Body of pancreas (tissue), 4 donors: ENCODE results near the gene PCDHGA12. TPM values are rescaled to one million over a fixed set of nuclear protein-coding genes. Genes with fewer than 3 reads are reported as not detected.

ENCODE experiments used
- ATAC-seq: fragments of 150-250 bp; one replicate; pipeline ENCODE4 v1.9.1; 2016
- DNase-seq, 4 donors: peaks; one replicate each; pipeline ENCODE4 v3.0.0-alpha.2; 2019
- H3K27ac ChIP-seq, 4 donors: fragments of 200-600 bp; sonication (generic); 1 replicate in 3 of 4; 2 replicates in 1 of 4; pipeline versions ENCODE4 v1.5.1 to v1.6.1; 2016 to 2019; ENCODE audit warnings: mild to moderate bottlenecking in 1 of 4, mixed read lengths in 1 of 4, moderate library complexity in 1 of 4
- H3K27me3 ChIP-seq, 2 donors: fragments of 200-600 bp; sonication (generic); one replicate each; pipeline ENCODE4 v1.6.0; 2016; ENCODE audit warnings: mild to moderate bottlenecking in 1 of 2
- H3K36me3 ChIP-seq, 2 donors: fragments of 200-600 bp; sonication (generic); replicated peaks in 1 of 2; 2 replicates each; pipeline ENCODE4 v1.5.1; 2016; ENCODE audit warnings: low read depth in 2 of 2; ENCODE audit not compliant: insufficient read depth in 1 of 2
- H3K4me1 ChIP-seq: fragments of 200-600 bp; sonication (generic); one replicate; pipeline ENCODE4 v1.6.0; 2016
- H3K4me3 ChIP-seq, 2 donors: fragments of 200-600 bp; sonication (generic); 1 replicate in 1 of 2; 2 replicates in 1 of 2; pipeline ENCODE4 v1.5.1; 2016 to 2019
- H3K9me3 ChIP-seq, 3 donors: fragments of 200-600 bp; sonication (generic); 1 replicate in 2 of 3; 2 replicates in 1 of 3; pipeline ENCODE4 v1.5.1; 2016
- POLR2A ChIP-seq, 3 donors: fragments of 450-650 bp; IDR thresholded peaks; one replicate each; pipeline ENCODE4 v1.6.1; 2016; ENCODE audit warnings: antibody characterized with exemption in 3 of 3, mild to moderate bottlenecking in 2 of 3
- WGBS, 2 donors: methylation state at CpG; one replicate each; pipeline ENCODE4 v1.1.5; 2017; 5-methylcytosine and 5-hydroxymethylcytosine counted together
- intact Hi-C: fragments of 100-400 bp; cut with DNase I; formaldehyde crosslinking; loops from one replicate; pipeline ENCODE4 v1.15.1; 2023
- total RNA-seq, 2 donors: library from RNA; depleted of rRNA; stranded (reverse); fragments of >200 nt; gene quantifications; one replicate each; pipeline ENCODE4 v1.1.0, GENCODE V29; 2016
- TF ChIP-seq, protein P1 (sequence below), 7 experiments: fragments of 450-650 bp in 4 of 7; fragments of 200-600 bp in 3 of 7; sonication (generic) in 3 of 7; IDR thresholded peaks; one replicate each; pipeline ENCODE4 v1.5.1; 2016 to 2019; ENCODE audit warnings: antibody characterized with exemption in 7 of 7

PCDHGA12 gene
- total RNA-seq, 2 donors from 2014 or later, result 5.3 to 5.4 TPM

DNA sequence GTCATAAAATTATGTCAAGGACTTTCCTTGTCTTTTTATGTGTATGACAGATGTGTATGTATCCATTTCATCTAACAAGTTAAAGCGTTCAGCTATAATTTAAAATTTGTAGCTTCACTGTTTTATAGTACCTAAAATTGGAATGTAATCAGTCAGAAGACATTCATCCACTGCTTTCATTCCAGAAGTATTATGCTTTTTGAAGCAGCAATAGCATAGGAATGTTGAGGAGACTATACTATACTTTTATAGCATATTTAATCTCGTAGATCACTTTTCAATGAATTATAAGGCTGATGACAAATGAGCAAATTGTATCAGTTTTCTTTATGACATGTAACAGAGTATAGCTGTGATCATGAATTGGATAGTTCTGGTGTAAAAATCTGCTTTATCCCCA, 6.9 kb downstream of the PCDHGA12 start:
- TF ChIP-seq, protein P1, sequence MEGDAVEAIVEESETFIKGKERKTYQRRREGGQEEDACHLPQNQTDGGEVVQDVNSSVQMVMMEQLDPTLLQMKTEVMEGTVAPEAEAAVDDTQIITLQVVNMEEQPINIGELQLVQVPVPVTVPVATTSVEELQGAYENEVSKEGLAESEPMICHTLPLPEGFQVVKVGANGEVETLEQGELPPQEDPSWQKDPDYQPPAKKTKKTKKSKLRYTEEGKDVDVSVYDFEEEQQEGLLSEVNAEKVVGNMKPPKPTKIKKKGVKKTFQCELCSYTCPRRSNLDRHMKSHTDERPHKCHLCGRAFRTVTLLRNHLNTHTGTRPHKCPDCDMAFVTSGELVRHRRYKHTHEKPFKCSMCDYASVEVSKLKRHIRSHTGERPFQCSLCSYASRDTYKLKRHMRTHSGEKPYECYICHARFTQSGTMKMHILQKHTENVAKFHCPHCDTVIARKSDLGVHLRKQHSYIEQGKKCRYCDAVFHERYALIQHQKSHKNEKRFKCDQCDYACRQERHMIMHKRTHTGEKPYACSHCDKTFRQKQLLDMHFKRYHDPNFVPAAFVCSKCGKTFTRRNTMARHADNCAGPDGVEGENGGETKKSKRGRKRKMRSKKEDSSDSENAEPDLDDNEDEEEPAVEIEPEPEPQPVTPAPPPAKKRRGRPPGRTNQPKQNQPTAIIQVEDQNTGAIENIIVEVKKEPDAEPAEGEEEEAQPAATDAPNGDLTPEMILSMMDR (IDR thresholded peaks at IDR 0.05), result no peak
- no peak for TF ChIP-seq POLR2A (IDR thresholded peaks at IDR 0.05)
- H3K4me1 ChIP-seq, result no peaks in the 10 kb centered on the region
- intact Hi-C loops, result no loop called here
- H3K36me3 ChIP-seq, result no peaks in the 10 kb centered on the region
- 80 to 98% methylated on average over 2 of the region's 2 CpGs for WGBS, 2 donors
- H3K9me3 ChIP-seq, result peaks cover 0 to 67% (median 0%) of the 10 kb centered on the region in 3 donors
- H3K4me3 ChIP-seq, result no peak overlapping the region
- H3K27ac ChIP-seq, result no peak overlapping the region
- DNase-seq (no peak), ATAC-seq (no peak)
- H3K27me3 ChIP-seq, result no peaks in the 10 kb centered on the region

DNA sequence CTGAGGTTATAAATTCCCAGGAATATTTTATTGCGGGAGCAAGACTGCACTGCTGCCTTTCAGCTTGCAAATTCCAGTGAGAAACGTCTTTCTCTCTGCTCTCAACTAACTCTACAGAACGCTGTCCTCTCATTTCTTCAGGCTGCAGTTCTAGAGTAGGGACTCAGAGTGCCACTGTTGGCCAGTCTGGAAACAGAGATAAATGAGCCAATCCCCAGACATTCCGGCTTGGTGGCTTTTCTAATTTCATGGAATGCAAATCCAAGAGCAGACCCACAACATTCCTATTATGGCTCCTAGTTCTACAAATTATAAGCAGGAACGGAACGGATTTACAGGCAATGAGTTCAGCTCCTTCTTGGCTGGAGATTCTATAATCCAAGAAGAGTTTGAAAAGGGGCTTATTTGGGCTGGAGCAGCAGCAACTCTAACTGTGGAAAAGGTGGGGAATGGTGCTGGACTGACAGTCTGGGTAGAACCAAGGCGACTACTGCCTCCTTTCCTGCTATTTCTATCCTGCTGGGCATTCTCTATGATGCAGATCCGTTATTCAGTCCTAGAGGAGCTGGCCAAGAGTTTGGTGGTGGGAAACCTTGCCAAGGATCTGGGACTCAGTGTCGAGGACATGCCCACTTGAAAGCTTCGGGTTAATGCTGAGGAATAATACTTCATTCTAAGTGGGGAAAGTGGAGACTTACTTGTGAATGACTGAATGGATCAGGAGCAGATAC, 9.3 kb downstream of the PCDHGA12 start:
- H3K4me3 ChIP-seq, result no peak overlapping the region
- TF ChIP-seq, protein P1 (IDR thresholded peaks at IDR 0.05), result no peak
- TF ChIP-seq POLR2A (IDR thresholded peaks at IDR 0.05), result no peak
- ATAC-seq, result no peak
- intact Hi-C loops, result no loop called here
- no peaks in the 10 kb centered on the region for H3K27me3 ChIP-seq
- H3K27ac ChIP-seq, result no peak overlapping the region
- no peaks in the 10 kb centered on the region for H3K36me3 ChIP-seq
- no peak for DNase-seq
- no peaks in the 10 kb centered on the region for H3K4me1 ChIP-seq
- WGBS, 2 donors, result 61% methylated on average over 10 of the region's 10 CpGs
- H3K9me3 ChIP-seq, result peaks cover 0 to 44% (median 0%) of the 10 kb centered on the region in 3 donors

DNA sequence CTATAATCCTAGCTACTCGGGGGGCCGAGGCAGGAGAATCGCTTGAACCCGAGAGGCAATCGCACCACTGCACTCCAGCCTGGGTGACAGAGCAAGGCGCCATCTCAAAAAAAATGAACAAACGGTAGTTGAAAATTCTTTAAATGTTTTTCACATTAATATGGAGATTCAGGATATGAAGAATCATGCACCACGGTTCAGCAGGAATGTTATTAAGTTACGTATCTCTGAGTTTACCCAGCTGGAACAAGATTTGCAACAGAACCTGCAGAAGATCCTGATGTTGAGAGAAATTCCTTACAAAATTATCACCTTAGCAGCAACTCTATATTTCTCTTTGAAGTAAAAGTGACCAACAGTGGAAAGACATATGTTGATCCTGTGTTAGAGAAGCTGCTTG, 10.0 kb downstream of the PCDHGA12 start:
- no peaks in the 10 kb centered on the region for H3K36me3 ChIP-seq
- 91 to 92% methylated on average over 9 of the region's 9 CpGs for WGBS, 2 donors
- ATAC-seq (no peak), DNase-seq (no peak)
- no peak for TF ChIP-seq POLR2A (IDR thresholded peaks at IDR 0.05)
- TF ChIP-seq, protein P1 (IDR thresholded peaks at IDR 0.05), result no peak
- no peak overlapping the region for H3K4me3 ChIP-seq
- no peak overlapping the region for H3K27ac ChIP-seq
- no peaks in the 10 kb centered on the region for H3K4me1 ChIP-seq
- intact Hi-C loops, result no loop called here
- peaks cover 0 to 44% (median 0%) of the 10 kb centered on the region in 3 donors for H3K9me3 ChIP-seq
- H3K27me3 ChIP-seq, result no peaks in the 10 kb centered on the region

DNA sequence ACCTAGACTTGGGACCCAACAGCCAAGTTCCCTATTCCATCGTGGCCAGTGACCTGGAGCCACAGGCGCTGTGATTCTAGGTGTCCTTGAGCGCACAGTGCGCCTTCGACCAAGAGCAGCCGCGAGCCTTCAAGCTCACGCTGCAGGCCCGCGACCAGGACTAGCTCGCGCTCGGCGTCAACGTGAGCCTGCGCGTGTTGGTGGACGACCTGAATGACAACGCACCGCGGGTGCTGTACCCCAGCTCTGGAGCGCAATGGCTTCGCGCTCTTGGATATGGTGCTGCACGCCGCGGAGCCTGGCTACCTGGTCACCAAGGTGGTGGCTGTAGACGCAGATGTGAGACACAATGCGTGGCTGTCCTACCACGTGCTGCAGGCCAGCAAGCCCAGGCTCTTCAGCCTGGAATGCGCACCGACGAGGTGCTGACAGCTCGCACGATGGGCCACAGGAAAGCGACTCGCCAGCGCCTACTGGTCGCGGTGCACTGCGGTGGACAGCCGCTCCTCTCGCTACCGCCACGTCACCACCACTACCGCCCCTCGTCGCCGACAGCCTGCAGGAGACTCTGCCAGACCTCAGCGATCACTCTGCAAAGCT, 11.4 kb downstream of the PCDHGA12 start:
- intact Hi-C loops, result no loop called here
- Histone ChIP-seq H3K36me3 (no peaks in the 10 kb centered on the region), H3K9me3 (peaks cover 0 to 37% (median 0%) of the 10 kb centered on the region in 3 donors), H3K4me1 (no peaks in the 10 kb centered on the region), H3K27ac (no peak overlapping the region), H3K27me3 (no peaks in the 10 kb centered on the region), H3K4me3 (no peak overlapping the region)
- DNase-seq, result no peak
- no peak for TF ChIP-seq POLR2A (IDR thresholded peaks at IDR 0.05)
- TF ChIP-seq, protein P1 (IDR thresholded peaks at IDR 0.05), result no peak
- no peak for ATAC-seq
- 42 to 57% methylated on average over 43 to 50 of the region's 50 CpGs for WGBS, 2 donors
